GM19463 (cell line): ENCODE results near the gene SSH2.

ENCODE experiments used
- ATAC-seq: cut with Tn5 transposase; IDR thresholded peaks from one replicate; pipeline ENCODE4 v1.9.1; 2021; ENCODE audit warnings: mild to moderate bottlenecking, moderate library complexity; ENCODE audit not compliant: unreplicated experiment

SSH2 gene

GRCh38 chr17:29716566-29716965, 213.5 kb downstream of the SSH2 start:
- no peak for ATAC-seq

- ATAC-seq, result no peak
Observed at GRCh38 chr17:29715680-29716079, 214.3 kb downstream of the SSH2 start.

- no peak for ATAC-seq
Observed at GRCh38 chr17:29714146-29714545, 215.9 kb downstream of the SSH2 start.

GRCh38 chr17:29713626-29714025, 216.4 kb downstream of the SSH2 start:
- ATAC-seq, result no peak

- no peak for ATAC-seq
Observed at GRCh38 chr17:29711588-29712385, 218.2 kb downstream of the SSH2 start.

GRCh38 chr17:29710891-29711418, 219.1 kb downstream of the SSH2 start:
- ATAC-seq, result no peak

- no peak for ATAC-seq
Observed at GRCh38 chr17:29710520-29710884, 219.5 kb downstream of the SSH2 start.

GRCh38 chr17:29709866-29710519, 220.0 kb downstream of the SSH2 start:
- no peak for ATAC-seq

- no peak for ATAC-seq
Observed at GRCh38 chr17:29707212-29707571, 222.8 kb downstream of the SSH2 start.

- ATAC-seq, result no peak
Observed at GRCh38 chr17:29706045-29706431, 224.0 kb downstream of the SSH2 start.

- ATAC-seq, result no peak
Observed at GRCh38 chr17:29705386-29705785, 224.6 kb downstream of the SSH2 start.

- ATAC-seq, result no peak
Observed at GRCh38 chr17:29699283-29699682, 230.7 kb downstream of the SSH2 start.

GRCh38 chr17:29698837-29699236, 231.2 kb downstream of the SSH2 start:
- no peak for ATAC-seq

- no peak for ATAC-seq
Observed at GRCh38 chr17:29698019-29698777, 231.8 kb downstream of the SSH2 start.

GRCh38 chr17:29697371-29697770, 232.7 kb downstream of the SSH2 start:
- ATAC-seq, result no peak

GRCh38 chr17:29694918-29695563, 235.0 kb downstream of the SSH2 start:
- ATAC-seq, result no peak

- no peak for ATAC-seq
Observed at GRCh38 chr17:29693751-29694150, 236.3 kb downstream of the SSH2 start.

GRCh38 chr17:29687596-29687995, 242.4 kb downstream of the SSH2 start:
- no peak for ATAC-seq

GRCh38 chr17:29686993-29687590, 242.9 kb downstream of the SSH2 start:
- no peak for ATAC-seq

- ATAC-seq, result no peak
Observed at GRCh38 chr17:29683481-29683880, 246.5 kb downstream of the SSH2 start.

GRCh38 chr17:29682987-29683386, 247.0 kb downstream of the SSH2 start:
- no peak for ATAC-seq
